Caco-2 (cell line): ENCODE results near the gene RAB27B. TPM values are rescaled to one million over a fixed set of nuclear protein-coding genes. Genes with fewer than 3 reads are reported as not detected.

Source experiments
- BruUV-seq: library from RNA; stranded (reverse); fragments of 400-500 nt; replicated peaks from 2 replicates; lab custom pipeline; 2021; lab: Mats Ljungman, UMichigan
- CTCF ChIA-PET: fragments of 300-600 bp; sonication (Branson Sonifier 250); formaldehyde crosslinking; loops from one replicate; lab custom pipeline; 2022; ENCODE audit warnings: antibody characterized with exemption; lab: Charles Lee
- POLR2A ChIA-PET: fragments of 300-600 bp; sonication (Branson Sonifier 250); formaldehyde crosslinking; loops from one replicate; lab custom pipeline; 2022; ENCODE audit warnings: antibody characterized with exemption; lab: Charles Lee
- DNase-seq, 2 experiments: peaks; one replicate each; pipeline versions ENCODE4 v3.0.0 to v3.0.0-alpha.2; 2020 to 2022
- H3K27me3 ChIP-seq: replicated peaks from 2 replicates; pipeline ENCODE4 v1.6.0; 2011; ENCODE audit warnings: low read length; ENCODE audit not compliant: control insufficient read depth, insufficient read depth
- H3K36me3 ChIP-seq: 2 replicates; pipeline ENCODE4 v1.5.1; 2011; ENCODE audit warnings: low read length; ENCODE audit not compliant: control insufficient read depth, insufficient read depth
- H3K4me1 ChIP-seq: fragments of 250-450 bp; sonication (Bioruptor Pico); 2 replicates; pipeline ENCODE4 v1.5.1; 2020; ENCODE audit warnings: mild to moderate bottlenecking
- H3K4me3 ChIP-seq: 2 replicates; pipeline ENCODE4 v1.5.1; 2011; ENCODE audit warnings: low read depth, mild to moderate bottlenecking, control low read depth, low read length
- H3K9me3 ChIP-seq: fragments of 250-450 bp; sonication (Bioruptor Pico); 2 replicates; pipeline ENCODE4 v1.5.1; 2020; ENCODE audit warnings: mild to moderate bottlenecking, moderate library complexity
- H3K27ac Mint-ChIP-seq: one replicate; pipeline ENCODE4 v1.8.0; 2022; ENCODE audit warnings: mixed read lengths; ENCODE audit not compliant: unreplicated experiment
- H3K27me3 Mint-ChIP-seq: one replicate; pipeline ENCODE4 v1.8.0; 2022; ENCODE audit warnings: mixed read lengths; ENCODE audit not compliant: insufficient read depth, unreplicated experiment
- H3K36me3 Mint-ChIP-seq: one replicate; pipeline ENCODE4 v1.8.0; 2022; ENCODE audit warnings: mild to moderate bottlenecking, mixed read lengths; ENCODE audit not compliant: insufficient read depth, unreplicated experiment
- H3K4me1 Mint-ChIP-seq: one replicate; pipeline ENCODE4 v1.8.0; 2022; ENCODE audit warnings: low read depth, mixed read lengths; ENCODE audit not compliant: unreplicated experiment
- H3K4me3 Mint-ChIP-seq: one replicate; pipeline ENCODE4 v1.8.0; 2022; ENCODE audit warnings: mild to moderate bottlenecking, moderate library complexity, mixed read lengths; ENCODE audit not compliant: unreplicated experiment
- H3K9me3 Mint-ChIP-seq: one replicate; pipeline ENCODE4 v1.8.0; 2022; ENCODE audit warnings: mixed read lengths; ENCODE audit not compliant: unreplicated experiment
- CTCF ChIP-seq, 2 experiments: fragments of 200-600 bp in 1 of 2; IDR thresholded peaks; 1 replicate in 1 of 2; 2 replicates in 1 of 2; pipeline versions ENCODE4 v1.5.1 to v1.8.0; 2011 to 2022; ENCODE audit warnings: antibody characterized with exemption in 1 of 2, control low read depth in 1 of 2, inconsistent platforms in 1 of 2, low read depth in 1 of 2, low read length in 1 of 2, mild to moderate bottlenecking in 1 of 2, moderate library complexity in 1 of 2; ENCODE audit not compliant: insufficient read depth in 1 of 2, severe bottlenecking in 1 of 2, unreplicated experiment in 1 of 2
- intact Hi-C: fragments of 100-400 bp; cut with micrococcal nuclease; formaldehyde crosslinking; loops from one replicate; pipeline ENCODE4 v1.10.0; 2022; ENCODE audit not compliant: unreplicated experiment
- total RNA-seq: library from RNA; stranded (reverse); gene quantifications from 2 replicates; pipeline ENCODE4 v1.2.3, GENCODE V29; 2022

Gene RAB27B
- total RNA-seq, 1 experiment from 2014 or later: 0.32 TPM

GRCh38 chr18:54856105-54856646 lies 27.9 kb downstream of the RAB27B start:
- no peak overlapping the region for H3K4me3 Mint-ChIP-seq

DNA sequence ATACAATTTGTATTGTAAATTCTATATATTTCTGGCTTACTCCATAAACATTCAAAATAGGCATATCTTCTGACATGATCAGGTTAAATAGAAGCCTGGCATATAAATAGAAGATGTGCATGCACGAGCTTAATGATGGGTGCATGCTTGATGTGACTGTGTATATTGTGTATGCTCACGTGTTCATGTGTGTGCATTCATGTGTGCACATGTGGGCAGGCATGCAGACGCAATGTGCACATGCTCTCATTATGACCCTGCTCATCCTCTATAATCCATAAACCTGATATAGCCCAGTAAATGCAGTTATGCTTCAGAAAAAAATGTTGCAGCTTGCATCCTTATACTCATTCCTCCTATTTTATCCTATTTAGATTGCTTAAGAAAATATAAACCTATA lies 29.2 kb downstream of the RAB27B start:
- CTCF ChIA-PET: no interaction called here
- Histone ChIP-seq H3K4me1 (no peaks in the 10 kb centered on the region), H3K9me3 (no peaks in the 10 kb centered on the region), H3K36me3 (no peaks in the 10 kb centered on the region), H3K4me3 (no peak overlapping the region), H3K27me3 (no peaks in the 10 kb centered on the region)
- Mint-ChIP-seq H3K27me3 (no peaks in the 10 kb centered on the region), H3K4me3 (no peak overlapping the region), H3K27ac (no peak overlapping the region), H3K4me1 (no peaks in the 10 kb centered on the region), H3K36me3 (no peaks in the 10 kb centered on the region), H3K9me3 (no peaks in the 10 kb centered on the region)
- no TSS peak for BruUV-seq
- POLR2A ChIA-PET: no interaction called here
- intact Hi-C loops: no loop called here
- no peak for TF ChIP-seq CTCF (IDR thresholded peaks at IDR 0.05; ENCODE audit: insufficient read depth in 1 of 2, low read depth in 1 of 2, low read length in 1 of 2, severe bottlenecking in 1 of 2, unreplicated experiment in 1 of 2)
- no peak for DNase-seq

More at GRCh38 chr18:54856105-54856646, 27.9 kb downstream of the RAB27B start:
- Histone ChIP-seq H3K36me3 (no peaks in the 10 kb centered on the region), H3K4me1 (no peaks in the 10 kb centered on the region), H3K9me3 (no peaks in the 10 kb centered on the region), H3K27me3 (no peaks in the 10 kb centered on the region), H3K4me3 (no peak overlapping the region)
- Mint-ChIP-seq H3K27me3 (no peaks in the 10 kb centered on the region), H3K27ac (no peak overlapping the region), H3K9me3 (no peaks in the 10 kb centered on the region), H3K36me3 (no peaks in the 10 kb centered on the region), H3K4me1 (no peaks in the 10 kb centered on the region)
- intact Hi-C loops: no loop called here
- ChIA-PET POLR2A (no interaction called here), CTCF (no interaction called here)
- no TSS peak for BruUV-seq
- no peak for TF ChIP-seq CTCF (IDR thresholded peaks at IDR 0.05; ENCODE audit: insufficient read depth in 1 of 2, low read depth in 1 of 2, low read length in 1 of 2, severe bottlenecking in 1 of 2, unreplicated experiment in 1 of 2)
- DNase-seq: no peak

- no peaks in the 10 kb centered on the region for H3K27me3 ChIP-seq
- H3K4me3 ChIP-seq: no peak overlapping the region
- Mint-ChIP-seq H3K4me3 (no peak overlapping the region), H3K36me3 (no peaks in the 10 kb centered on the region), H3K27ac (no peak overlapping the region), H3K4me1 (no peaks in the 10 kb centered on the region), H3K9me3 (no peaks in the 10 kb centered on the region), H3K27me3 (no peaks in the 10 kb centered on the region)
- DNase-seq: no peak
- POLR2A ChIA-PET: no interaction called here
- CTCF ChIA-PET: interaction anchor here (0.6 kb wide), 1 partner anchor 124 kb away, joined by 3 read pairs; no protein-coding TSS in a partner anchor
- TF ChIP-seq CTCF (IDR thresholded peaks at IDR 0.05; ENCODE audit: insufficient read depth in 1 of 2, low read depth in 1 of 2, low read length in 1 of 2, severe bottlenecking in 1 of 2, unreplicated experiment in 1 of 2): no peak
- no peaks in the 10 kb centered on the region for H3K36me3 ChIP-seq
- BruUV-seq: no TSS peak
- H3K9me3 ChIP-seq: no peaks in the 10 kb centered on the region
- intact Hi-C loops: no loop called here
- no peaks in the 10 kb centered on the region for H3K4me1 ChIP-seq
Measured at GRCh38 chr18:54859667-54860421, 31.6 kb downstream of the RAB27B start.
